GM12864 (cell line): ENCODE data around the gene GCN1.

Experiments
- DNase-seq: peaks from one replicate; pipeline ENCODE4 v3.0.0-alpha.2; 2011; ENCODE audit warnings: low read depth
- H3K4me3 ChIP-seq: 2 replicates; pipeline ENCODE4 v1.5.1; 2011; ENCODE audit warnings: mild to moderate bottlenecking, low read depth, low read length, control low read depth
- TF ChIP-seq, protein P1 (sequence below): IDR thresholded peaks from 2 replicates; pipeline ENCODE4 v1.5.1; 2011; ENCODE audit warnings: low read depth, mild to moderate bottlenecking, moderate library complexity, low read length, control low read depth, inconsistent platforms; ENCODE audit errors: missing control alignments

Gene GCN1

DNA sequence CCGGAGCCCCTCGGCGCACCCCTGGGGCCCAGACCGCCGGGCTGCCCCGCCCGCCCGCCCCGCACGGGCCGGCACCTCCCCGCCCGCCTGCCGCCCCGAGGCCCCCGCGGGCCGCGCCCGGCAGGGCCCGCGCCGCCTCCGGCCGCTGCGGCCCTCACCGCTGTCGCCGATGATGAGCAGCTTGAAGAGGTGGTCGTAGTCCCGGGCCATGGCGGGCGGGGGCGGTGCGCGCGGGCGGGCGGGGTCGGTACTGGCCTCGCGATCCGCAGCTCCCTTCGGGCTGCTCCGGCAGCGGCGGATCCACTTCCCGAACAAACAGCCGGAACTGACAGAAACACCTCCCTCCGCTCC, 78.1 kb downstream of the GCN1 start, which contains the start of gene RAB35:
TSS of gene RAB35 (minus strand) at position 313 of the 351 bp plus-strand sequence. CDS start at position 210, 103 bp downstream.
- TF ChIP-seq, protein P1, sequence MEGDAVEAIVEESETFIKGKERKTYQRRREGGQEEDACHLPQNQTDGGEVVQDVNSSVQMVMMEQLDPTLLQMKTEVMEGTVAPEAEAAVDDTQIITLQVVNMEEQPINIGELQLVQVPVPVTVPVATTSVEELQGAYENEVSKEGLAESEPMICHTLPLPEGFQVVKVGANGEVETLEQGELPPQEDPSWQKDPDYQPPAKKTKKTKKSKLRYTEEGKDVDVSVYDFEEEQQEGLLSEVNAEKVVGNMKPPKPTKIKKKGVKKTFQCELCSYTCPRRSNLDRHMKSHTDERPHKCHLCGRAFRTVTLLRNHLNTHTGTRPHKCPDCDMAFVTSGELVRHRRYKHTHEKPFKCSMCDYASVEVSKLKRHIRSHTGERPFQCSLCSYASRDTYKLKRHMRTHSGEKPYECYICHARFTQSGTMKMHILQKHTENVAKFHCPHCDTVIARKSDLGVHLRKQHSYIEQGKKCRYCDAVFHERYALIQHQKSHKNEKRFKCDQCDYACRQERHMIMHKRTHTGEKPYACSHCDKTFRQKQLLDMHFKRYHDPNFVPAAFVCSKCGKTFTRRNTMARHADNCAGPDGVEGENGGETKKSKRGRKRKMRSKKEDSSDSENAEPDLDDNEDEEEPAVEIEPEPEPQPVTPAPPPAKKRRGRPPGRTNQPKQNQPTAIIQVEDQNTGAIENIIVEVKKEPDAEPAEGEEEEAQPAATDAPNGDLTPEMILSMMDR: no peak
- peak within 1 kb of the TSS; percentile 91 for H3K4me3 ChIP-seq
- no peak for DNase-seq

DNA sequence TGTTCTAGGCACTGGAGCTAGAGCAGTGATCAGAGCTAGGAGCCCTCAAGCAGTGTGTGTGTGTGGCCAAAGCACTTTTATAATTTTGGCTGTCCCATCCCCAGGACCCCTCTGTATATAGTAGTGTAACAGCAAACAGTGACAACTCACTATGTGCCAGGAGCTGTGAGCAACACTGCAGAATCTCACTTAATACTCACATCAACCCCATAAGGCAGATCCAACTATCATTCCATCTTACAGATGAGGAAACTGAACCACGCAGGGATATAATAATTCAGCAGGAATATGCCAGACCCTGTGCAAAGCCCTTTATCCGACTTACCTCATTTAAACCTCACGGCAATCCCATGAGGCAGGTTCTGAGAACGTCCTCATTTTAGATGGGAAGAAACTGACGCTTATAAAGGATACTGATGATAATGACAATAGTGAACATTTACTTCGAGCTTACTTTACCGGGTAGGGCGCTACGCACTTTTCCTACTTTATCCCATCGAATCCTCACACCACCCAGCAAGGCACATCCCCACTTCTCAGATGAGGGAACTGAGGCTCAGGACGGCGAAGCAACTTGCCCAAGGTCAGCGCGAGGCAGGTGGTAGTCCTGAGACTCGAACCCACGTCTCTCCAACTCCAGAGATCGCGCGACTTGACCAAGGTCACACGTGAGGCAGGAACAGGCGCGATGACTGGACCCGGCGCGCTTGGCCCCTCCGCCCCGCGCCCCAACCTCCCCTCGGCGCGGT, 78.6 kb downstream of the GCN1 start:
- TF ChIP-seq, protein P1: no peak
- DNase-seq: no peak
- H3K4me3 ChIP-seq: peak overlapping the region; percentile 91

DNA sequence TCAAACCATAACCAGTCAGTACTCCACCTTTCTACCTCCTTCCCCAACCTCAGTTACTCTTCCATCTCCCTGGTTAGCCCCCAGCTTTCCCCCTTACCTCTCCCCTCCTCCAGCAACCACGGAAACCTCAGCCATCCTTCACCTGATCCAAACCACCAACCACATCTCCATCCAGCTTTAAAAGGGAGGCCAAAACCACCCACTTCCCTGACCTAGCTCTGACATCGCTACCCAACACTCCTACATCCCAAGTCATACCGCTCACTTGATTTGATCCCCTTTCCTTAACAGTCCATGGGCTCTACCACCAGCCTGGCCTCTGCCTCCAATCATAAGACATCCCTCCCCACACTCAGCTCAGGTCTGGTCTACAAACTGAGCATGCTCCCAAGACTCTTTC, 79.4 kb downstream of the GCN1 start:
- peak overlapping the region; percentile 91 for H3K4me3 ChIP-seq
- DNase-seq: no peak
- TF ChIP-seq, protein P1: no peak

DNA sequence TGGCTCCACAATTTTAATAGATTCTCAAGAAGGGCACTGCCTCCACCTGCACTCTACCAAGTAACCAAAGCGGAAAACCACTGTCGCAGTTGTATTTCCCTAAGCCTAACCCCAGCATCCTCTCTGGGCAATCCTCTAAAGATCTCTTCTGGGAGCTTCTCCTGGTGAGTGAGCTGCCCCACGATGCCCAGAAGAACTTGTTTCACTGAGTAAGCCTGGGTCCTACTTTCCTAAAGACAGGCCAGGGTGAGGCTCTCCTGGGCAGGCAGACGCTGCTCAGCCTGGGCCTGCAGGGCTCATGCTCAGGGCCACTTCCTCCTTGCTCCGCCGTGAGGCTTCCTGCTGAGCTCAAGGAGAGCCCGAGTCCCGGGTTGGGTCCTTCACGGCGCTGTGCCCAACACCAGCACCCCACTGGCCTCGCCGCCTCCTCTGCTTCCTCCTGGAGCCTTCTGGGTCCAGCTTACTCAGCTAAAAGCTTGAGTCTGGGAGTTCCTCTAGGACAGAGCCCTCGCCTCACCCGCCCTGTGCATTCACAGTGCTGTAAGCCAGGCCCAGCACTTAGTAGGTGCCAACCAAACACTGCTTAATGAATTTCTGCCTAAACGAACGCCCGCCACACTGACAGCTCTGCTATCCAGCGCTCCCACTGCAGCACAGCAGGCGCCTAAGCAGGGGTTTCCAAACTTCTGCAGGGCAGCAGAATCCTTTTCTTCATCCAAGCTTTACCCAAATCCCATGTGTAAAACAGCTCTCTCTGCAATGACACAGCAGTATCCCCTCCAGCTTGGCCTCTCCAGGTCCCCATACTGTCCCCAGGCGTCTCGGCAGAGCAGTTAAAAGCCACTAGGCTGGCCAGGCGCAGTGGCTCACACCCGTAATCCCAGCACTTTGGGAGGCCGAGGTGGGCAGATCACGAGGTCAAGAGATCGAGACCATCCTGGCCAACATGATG, 83.7 kb downstream of the GCN1 start:
- no peak for DNase-seq
- TF ChIP-seq, protein P1: no peak
- H3K4me3 ChIP-seq: peak overlapping the region; percentile 5

DNA sequence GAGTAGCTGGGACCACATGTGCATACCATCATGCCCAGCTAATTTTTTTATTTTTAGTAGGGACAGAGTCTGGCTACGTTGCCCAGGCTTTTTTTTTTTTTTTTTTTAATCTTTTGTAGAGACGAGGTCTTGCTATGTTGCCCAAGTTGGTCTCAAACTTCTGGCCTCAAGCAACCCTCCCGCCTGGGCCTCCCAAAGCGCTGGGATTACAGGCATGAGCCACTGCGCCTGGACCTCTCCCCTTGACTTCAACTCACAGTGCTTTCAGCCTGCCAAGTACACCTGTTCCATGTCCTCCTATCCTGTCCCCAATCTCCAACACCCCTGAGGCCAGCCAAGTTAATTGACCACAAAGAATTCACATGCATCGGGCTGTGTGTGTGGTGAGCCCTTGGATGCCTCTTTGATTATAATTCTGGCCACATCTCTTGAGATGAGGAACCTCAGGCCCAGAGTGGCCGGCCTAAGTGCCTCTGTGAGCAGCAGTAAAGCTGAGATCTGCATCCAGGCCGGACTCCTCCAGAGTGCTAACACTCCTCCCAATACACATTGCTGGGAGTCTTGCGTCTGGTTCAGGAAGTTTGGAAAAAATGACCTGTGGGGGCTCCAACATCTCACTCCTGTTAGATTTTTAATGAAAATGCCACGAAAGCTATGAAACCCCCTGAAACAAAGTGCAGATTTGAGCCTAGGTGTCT, 84.8 kb downstream of the GCN1 start:
- no peak overlapping the region for H3K4me3 ChIP-seq
- TF ChIP-seq, protein P1: no peak
- DNase-seq: no peak

DNA sequence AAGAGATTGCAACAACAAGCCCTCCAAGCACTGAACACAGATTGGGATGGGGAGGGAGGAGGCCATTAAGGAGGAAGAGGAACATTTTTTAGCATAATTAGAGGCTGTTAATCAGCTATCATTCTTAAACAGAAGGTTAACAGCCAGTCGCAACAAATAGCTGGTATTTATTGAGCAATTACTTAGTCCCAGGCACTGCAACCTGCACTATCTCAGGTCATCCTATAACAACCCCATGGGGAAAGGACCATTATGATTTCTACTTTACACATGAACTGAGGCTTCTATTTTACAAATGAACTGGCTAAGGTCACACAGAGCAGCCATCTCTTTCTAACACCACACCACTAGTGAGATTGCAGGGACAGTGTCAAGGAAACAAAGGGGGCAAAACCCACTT, 88.4 kb downstream of the GCN1 start:
- TF ChIP-seq, protein P1: no peak
- no peak for DNase-seq
- H3K4me3 ChIP-seq: no peak overlapping the region
